Fibroblast of lung (primary cell): ENCODE data around the gene TARP.
A peak's percentile ranks its signal among the peaks of the same experiment; 100 is the strongest.
"Not testable (repeated sequence)": the region's sequence is repeated elsewhere in the genome, so short reads cannot be mapped to it uniquely, and the experiment has no call there.

Experiments used
- DNase-seq, 2 donors: peaks; one replicate each; pipeline versions ENCODE4 v3.0.0 to v3.0.0-alpha.2; 2010; ENCODE audit warnings: low read depth in 2 of 2
- H2AFZ ChIP-seq: 2 replicates; pipeline ENCODE4 v1.5.1; 2012; ENCODE audit warnings: low read length, control low read depth, inconsistent platforms
- H3K27ac ChIP-seq: 2 replicates; pipeline ENCODE4 v1.5.1; 2011; ENCODE audit warnings: low read length, control low read depth; ENCODE audit not compliant: insufficient read depth
- H3K27me3 ChIP-seq: 2 replicates; pipeline ENCODE4 v1.5.1; 2011; ENCODE audit warnings: mild to moderate bottlenecking, low read length; ENCODE audit not compliant: control insufficient read depth, insufficient read depth
- H3K36me3 ChIP-seq: 2 replicates; pipeline ENCODE4 v1.5.1; 2011; ENCODE audit warnings: low read length; ENCODE audit not compliant: control insufficient read depth, insufficient read depth
- H3K4me1 ChIP-seq: 2 replicates; pipeline ENCODE4 v1.5.1; 2011; ENCODE audit warnings: low read length; ENCODE audit not compliant: control insufficient read depth, insufficient read depth; ENCODE audit errors: extremely low read depth
- H3K4me2 ChIP-seq: 2 replicates; pipeline ENCODE4 v1.5.1; 2011; ENCODE audit warnings: low read length, control low read depth; ENCODE audit not compliant: insufficient read depth; ENCODE audit errors: extremely low read depth
- H3K4me3 ChIP-seq, 4 experiments: fragments of 200-600 bp in 1 of 4; sonication (generic) in 1 of 4; replicated peaks in 1 of 4; 2 replicates each; pipeline ENCODE4 v1.5.1; 2011 to 2016; ENCODE audit warnings: low read length in 4 of 4, low read depth in 3 of 4, mild to moderate bottlenecking in 3 of 4, control low read depth in 2 of 4, inconsistent platforms in 1 of 4, mixed read lengths in 1 of 4; ENCODE audit not compliant: insufficient read depth in 1 of 4; ENCODE audit errors: control extremely low read depth in 1 of 4
- H3K79me2 ChIP-seq: 2 replicates; pipeline ENCODE4 v1.5.1; 2012; ENCODE audit warnings: mild to moderate bottlenecking, low read length, inconsistent platforms; ENCODE audit not compliant: control insufficient read depth, insufficient read depth
- H3K9ac ChIP-seq: 2 replicates; pipeline ENCODE4 v1.5.1; 2011; ENCODE audit warnings: mild to moderate bottlenecking, low read length, control low read depth; ENCODE audit not compliant: insufficient read depth
- H3K9me3 ChIP-seq: 2 replicates; pipeline ENCODE4 v1.5.1; 2012; ENCODE audit warnings: low read depth, low read length; ENCODE audit not compliant: control insufficient read depth, insufficient read depth
- H4K20me1 ChIP-seq: 2 replicates; pipeline ENCODE4 v1.5.1; 2011; ENCODE audit warnings: low read length; ENCODE audit not compliant: control insufficient read depth, insufficient read depth; ENCODE audit errors: extremely low read depth
- CTCF ChIP-seq, 2 donors: IDR thresholded peaks in 1 of 2; conservative IDR thresholded peaks in 1 of 2; 1 replicate in 1 of 2; 2 replicates in 1 of 2; pipeline ENCODE4 v1.5.1; 2011 to 2012; ENCODE audit warnings: low read length in 2 of 2, control low read depth in 1 of 2, inconsistent platforms in 1 of 2, low read depth in 1 of 2, mild to moderate bottlenecking in 1 of 2
- EZH2 ChIP-seq: IDR thresholded peaks from 2 replicates; pipeline ENCODE4 v1.5.1; 2012; ENCODE audit warnings: low read length, control low read depth, mild to moderate bottlenecking; ENCODE audit errors: missing control alignments

Gene TARP

DNA sequence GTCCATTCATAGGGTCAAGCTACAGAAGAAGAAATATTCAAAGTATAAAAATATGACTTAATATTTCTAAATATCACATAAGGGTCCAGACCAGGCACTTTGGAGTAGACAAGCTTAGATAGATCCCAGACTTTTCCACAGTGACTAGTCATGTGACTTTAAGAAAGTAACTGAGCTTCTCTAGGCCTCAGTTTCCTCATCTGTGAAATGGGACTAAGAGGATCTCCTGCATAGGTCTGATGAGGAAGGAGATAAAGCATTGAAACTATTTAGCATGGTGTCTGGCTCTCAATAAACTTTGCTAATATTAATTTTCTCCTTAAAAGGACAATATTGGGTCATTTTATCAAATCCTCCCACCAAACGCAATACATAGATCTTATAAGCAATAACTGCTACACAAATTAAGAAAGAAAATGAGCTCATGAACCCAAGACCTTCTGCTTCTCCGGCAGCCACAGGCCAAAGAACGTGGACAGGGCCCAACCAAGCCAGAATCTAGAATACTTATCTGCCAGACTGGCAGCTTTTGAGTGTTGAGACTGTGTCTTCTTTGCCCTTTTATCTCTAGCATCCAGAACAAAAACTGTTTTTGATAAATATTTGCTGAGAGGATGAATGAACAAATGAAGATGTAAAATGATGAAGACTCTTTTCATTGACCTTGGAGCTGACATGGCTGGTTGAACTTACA, 1.6 kb upstream of the TARP start:
- H2AFZ ChIP-seq, result no peak overlapping the region
- no peaks in the 10 kb centered on the region for H3K36me3 ChIP-seq
- H3K27me3 ChIP-seq, result no peaks in the 10 kb centered on the region
- H3K4me2 ChIP-seq, result no peak overlapping the region
- no peak overlapping the region for H3K9ac ChIP-seq
- no peak overlapping the region for H3K27ac ChIP-seq
- H3K4me1 ChIP-seq, result no peaks in the 10 kb centered on the region
- H3K9me3 ChIP-seq, result no peaks in the 10 kb centered on the region
- no peaks in the 10 kb centered on the region for H3K79me2 ChIP-seq
- H3K4me3 ChIP-seq, result no peak overlapping the region
- DNase-seq, result no peak
- H4K20me1 ChIP-seq, result no peaks in the 10 kb centered on the region
- TF ChIP-seq CTCF (conservative IDR thresholded peaks at IDR 0.05 in 1 of 2, IDR thresholded peaks at IDR 0.05 in 1 of 2; ENCODE audit: low read depth in 1 of 2, low read length in 2 of 2), result no peak
- no peak for TF ChIP-seq EZH2

GRCh38 chr7:38274486-38274885, 1.1 kb upstream of the TARP start:
- no peak overlapping the region for H3K4me3 ChIP-seq
- no peaks in the 10 kb centered on the region for H3K27me3 ChIP-seq
- H3K36me3 ChIP-seq, result no peaks in the 10 kb centered on the region
- H3K9ac ChIP-seq, result no peak overlapping the region
- H2AFZ ChIP-seq, result no peak overlapping the region
- H3K9me3 ChIP-seq, result no peaks in the 10 kb centered on the region
- no peaks in the 10 kb centered on the region for H3K4me1 ChIP-seq
- H4K20me1 ChIP-seq, result no peaks in the 10 kb centered on the region
- no peaks in the 10 kb centered on the region for H3K79me2 ChIP-seq
- peak in 1 of 2 donors; percentile 15 for DNase-seq
- H3K27ac ChIP-seq, result no peak overlapping the region
- H3K4me2 ChIP-seq, result no peak overlapping the region
- TF ChIP-seq CTCF (conservative IDR thresholded peaks at IDR 0.05 in 1 of 2, IDR thresholded peaks at IDR 0.05 in 1 of 2; ENCODE audit: low read depth in 1 of 2, low read length in 2 of 2) (no peak), EZH2 (no peak)

- H3K27me3 ChIP-seq, DNase-seq, H3K4me3 ChIP-seq, H3K9me3 ChIP-seq, H3K4me1 ChIP-seq, H3K27ac ChIP-seq, H2AFZ ChIP-seq, H4K20me1 ChIP-seq, H3K79me2 ChIP-seq, H3K36me3 ChIP-seq, H3K4me2 ChIP-seq, H3K9ac ChIP-seq: not testable (repeated sequence)
Measured at GRCh38 chr7:38270405-38270804, 3.0 kb downstream of the TARP start.

GRCh38 chr7:38269704-38270346, 3.6 kb downstream of the TARP start:
- H3K9ac ChIP-seq, H3K36me3 ChIP-seq, H3K4me3 ChIP-seq, H3K79me2 ChIP-seq, H3K4me1 ChIP-seq, H3K27me3 ChIP-seq, H4K20me1 ChIP-seq, H3K9me3 ChIP-seq, H3K27ac ChIP-seq, DNase-seq, H3K4me2 ChIP-seq, H2AFZ ChIP-seq: not testable (repeated sequence)

DNA sequence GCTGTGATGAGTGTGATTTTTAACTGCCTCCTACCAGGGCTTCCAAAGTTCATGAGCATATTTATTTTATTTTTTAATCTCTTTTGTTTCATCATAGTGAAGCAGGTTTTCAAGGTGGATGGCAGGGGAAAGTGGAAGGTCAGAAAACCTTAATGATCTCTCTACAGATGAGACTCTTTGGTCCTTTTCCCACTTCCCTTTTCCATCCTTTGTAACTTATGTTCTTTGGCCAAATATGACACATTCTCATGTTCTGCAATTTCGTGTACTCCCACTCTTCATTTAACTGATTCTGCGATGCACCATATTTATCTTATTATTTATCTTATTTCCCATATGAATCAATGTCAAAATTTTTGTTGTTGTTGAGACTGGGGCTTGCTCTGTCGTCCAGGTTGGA, 7.5 kb downstream of the TARP start:
- H2AFZ ChIP-seq, H3K4me3 ChIP-seq, H3K79me2 ChIP-seq, H4K20me1 ChIP-seq, H3K36me3 ChIP-seq, H3K9ac ChIP-seq, DNase-seq, H3K27ac ChIP-seq, H3K4me1 ChIP-seq, H3K27me3 ChIP-seq, H3K4me2 ChIP-seq, H3K9me3 ChIP-seq: not testable (repeated sequence)
